ENCODE measurements around the gene AMER2.

Gene AMER2

DNA sequence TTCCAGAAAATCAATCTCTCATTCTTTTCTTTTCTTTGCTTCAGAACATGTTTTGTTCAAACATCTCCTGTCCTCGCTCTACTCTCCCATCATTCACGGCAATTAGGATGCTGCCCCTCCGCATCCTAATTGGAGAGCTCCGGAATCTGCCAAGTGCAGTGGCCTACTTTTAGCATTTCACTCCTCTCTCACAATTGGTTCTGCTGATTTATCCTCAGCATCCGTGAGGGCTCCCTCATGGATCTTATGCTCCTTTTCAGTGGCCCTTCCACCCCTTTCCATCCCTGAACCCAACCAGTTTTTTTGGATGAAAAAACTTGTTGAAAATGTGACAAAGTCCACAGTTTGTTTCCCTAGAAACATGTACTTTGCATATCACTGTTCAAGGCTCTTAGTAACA lies 22.4 kb downstream of the AMER2 start:
- DNase-seq: no peak

DNA sequence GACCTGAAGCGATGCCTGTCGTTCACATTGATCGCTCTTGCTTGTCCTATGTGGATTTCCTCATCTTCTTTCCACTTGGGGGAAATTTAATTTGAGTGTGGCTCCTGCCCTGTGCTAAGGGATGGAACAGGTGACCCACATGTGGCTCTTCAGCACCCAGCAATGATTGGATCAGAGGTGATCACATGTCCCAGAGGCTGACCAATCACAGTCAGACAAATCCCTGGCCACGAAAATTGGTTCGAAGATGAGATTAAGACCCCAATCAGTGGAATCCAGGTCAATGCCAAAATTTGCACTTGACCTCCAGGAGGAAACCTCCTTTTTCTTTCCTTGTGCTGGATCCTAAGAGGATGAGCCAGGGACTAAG lies 23.7 kb downstream of the AMER2 start:
- DNase-seq: no peak

GRCh38 chr13:25147638-25148401 lies 24.3 kb downstream of the AMER2 start:
- DNase-seq: no peak

DNA sequence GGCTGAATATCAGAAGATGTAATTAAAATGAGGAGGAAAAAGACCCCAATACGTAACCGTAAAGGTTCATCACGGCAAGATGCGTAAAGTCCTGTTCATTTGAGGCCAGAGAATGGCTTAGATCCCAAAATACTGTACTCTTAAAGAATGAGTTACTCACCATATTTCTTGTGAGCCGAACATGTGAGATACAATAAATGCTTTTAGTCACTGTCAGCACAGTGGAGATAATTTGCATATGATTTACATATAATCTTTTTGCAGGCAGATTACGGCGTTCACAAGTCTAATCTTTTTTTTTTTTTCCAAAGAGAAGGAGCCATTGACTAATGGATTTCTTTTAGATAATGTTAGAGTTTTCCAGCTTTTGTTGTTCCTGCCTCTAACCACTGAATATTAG lies 28.4 kb downstream of the AMER2 start:
- DNase-seq: no peak

GRCh38 chr13:25141042-25141441 lies 31.0 kb downstream of the AMER2 start:
- no peak for DNase-seq

GRCh38 chr13:25137788-25138115 lies 34.3 kb downstream of the AMER2 start:
- DNase-seq: no peak

- no peak for DNase-seq
These were observed 35.0 kb downstream of the AMER2 start for GRCh38 chr13:25136880-25137787.

DNA sequence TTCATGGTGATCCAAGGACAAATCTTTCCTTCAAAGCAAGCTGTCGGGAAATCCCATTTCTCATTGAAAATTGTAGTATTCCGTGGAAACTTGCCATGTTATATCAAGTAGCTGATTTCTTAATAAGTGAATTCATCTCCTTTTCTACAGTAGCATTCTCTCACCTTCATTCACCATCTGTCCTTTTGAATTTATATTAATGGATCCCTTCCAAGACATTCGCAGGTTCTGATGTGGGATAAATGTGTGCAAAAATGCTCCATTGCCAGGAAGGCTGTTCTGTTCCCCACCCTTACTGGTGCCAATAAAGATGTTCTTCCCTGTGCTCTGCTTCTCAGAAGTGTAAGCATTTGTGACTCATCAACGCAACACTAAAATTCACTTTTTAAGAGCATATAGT lies 36.2 kb downstream of the AMER2 start:
- no peak for DNase-seq

DNA sequence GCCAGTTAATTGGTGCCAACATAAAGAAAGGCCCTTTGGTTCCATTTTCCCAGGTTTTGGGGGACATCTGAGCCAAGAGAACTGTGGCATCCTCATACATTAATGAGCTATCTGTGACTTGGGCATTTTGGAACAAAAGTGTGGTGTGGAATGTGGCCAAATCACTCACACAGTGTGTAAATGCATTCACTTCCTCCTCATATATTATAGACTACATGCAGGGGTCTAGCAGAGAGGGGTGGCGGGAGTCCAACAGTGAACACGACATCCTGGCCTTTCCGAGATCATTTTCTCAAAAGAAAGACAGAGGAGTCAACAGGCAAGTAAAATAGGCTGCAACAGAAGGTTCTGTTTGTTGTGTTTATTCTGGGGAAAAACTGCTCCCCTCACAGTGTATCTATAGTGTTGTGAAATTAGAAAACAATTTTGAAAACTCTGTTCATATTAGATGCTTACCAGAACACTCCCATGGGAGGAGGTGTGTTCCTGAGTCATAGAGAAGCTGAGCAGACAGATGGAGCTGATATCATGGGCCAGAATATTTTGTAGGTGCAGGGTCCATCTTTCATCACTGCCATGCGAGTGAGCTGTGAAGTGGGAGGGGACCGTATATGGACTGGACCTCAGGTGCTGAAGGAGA lies 39.2 kb downstream of the AMER2 start:
- no peak for DNase-seq

- DNase-seq: no peak
These were observed 40.1 kb downstream of the AMER2 start for GRCh38 chr13:25131881-25132420.

DNA sequence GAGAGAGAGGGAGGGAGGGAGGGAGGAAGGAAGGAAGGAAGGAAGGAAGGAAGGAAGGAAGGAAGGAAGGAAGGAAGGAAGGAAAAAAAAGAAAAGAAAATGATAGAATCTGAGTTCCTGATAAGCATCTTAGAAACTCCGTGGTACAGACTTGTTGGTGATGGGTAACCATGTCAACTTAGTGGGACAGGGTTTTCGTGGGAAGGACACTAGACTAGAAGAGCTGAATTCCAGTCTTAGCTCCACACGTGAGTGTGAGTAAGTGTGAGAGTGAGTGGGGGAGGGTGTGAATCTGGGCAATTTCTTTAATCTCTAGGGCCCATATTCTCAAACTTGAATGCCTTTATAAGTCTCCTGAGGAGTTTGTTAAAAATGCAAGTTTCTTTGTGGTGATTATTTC lies 41.1 kb downstream of the AMER2 start:
- DNase-seq: no peak

DNA sequence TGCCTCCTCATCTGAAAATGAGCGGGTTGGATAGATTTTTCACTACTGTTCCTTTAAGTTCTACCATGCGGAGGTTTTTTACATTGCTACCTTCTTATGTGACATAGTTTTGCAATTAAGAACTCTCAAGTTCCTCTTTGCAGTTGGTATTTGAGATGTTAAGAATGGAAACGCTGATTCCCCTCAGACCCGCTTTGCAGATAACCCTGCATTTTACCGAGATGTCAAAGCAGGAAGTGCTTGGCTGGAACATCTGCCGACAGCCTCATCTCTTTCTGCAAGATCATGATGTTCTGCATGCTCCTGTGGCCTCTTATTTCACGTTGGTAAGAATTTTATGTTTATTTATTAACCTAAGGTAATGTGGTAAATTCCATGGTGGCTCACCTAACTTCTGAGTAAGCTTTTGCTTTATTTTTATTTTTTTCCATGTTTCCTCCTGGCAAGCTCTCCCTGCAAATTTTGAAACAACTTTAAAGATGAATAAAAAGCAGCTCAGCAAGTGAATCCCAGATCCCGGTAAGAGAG lies 53.6 kb downstream of the AMER2 start:
- DNase-seq: no peak

GRCh38 chr13:25117312-25117711 lies 54.8 kb downstream of the AMER2 start:
- no peak for DNase-seq

DNA sequence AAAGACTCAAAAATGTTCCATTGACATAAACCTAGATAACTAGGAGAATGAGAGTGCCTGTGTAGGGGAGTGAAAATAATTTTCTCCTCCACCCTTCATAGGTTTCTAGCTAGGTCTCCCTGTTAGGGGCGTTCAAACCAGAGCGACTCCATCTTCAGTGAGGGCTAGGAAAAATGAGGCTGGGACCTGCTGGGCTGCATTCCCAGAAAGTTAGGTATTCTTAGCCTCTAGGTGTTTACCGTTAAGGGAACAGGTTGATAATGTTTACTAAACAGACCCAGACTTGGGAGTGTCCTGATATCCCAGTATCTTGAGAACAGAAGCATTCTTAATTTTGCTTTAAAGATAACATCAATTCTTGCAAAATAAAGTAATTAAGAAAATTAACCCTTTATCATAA lies 56.0 kb downstream of the AMER2 start:
- DNase-seq: no peak

DNA sequence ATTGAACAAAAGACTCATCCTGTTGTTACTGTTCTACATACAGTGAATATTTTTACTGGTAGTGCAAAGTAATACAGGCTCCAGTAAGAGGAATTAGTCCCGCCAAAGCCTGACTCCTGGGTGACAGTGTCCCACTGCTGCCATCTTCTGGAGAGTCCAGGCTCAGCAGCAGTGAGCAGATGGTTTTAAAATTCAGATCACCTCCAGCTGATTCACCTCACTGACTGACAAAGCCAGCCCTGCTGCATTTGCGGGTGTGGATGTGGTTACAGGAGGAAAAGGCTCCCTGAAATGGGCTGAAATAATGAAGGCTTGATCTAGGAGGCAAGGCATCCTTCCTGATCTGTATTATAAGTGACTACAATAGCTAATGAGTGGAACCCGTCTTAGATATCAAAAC lies 57.9 kb downstream of the AMER2 start:
- DNase-seq: peak; percentile 33

DNA sequence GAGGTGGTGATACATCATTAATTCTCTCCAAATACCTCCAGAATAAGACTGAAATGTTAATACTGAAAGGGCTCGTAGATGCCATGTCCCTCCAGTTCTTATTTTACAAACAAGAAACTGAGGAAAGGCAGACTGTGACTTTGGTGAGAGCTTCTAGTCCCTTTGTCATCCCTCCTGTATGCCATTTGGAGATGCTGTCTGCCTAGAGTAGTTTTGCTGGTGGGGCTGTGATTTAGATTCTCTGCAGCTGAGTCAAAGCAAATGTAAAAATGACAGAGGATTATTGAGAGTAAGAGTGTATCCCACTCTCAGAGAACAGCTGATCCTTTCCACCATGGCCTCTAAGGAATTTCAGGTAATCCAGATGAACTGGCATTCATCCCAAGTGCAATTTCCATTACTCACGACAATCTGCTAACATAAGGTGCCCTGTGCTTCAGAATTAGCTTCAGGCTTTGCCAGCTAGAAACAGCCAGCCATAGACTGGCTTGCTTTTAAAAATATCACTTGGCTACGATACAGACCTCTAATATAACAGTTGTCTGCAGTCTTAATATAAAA lies 59.3 kb downstream of the AMER2 start:
- DNase-seq: no peak

Data from NCI-H510A treated with DMSO at 0.1 percent for 48 hours (cell line).